Measurements from ENCODE around the gene CYTH1.

DNA sequence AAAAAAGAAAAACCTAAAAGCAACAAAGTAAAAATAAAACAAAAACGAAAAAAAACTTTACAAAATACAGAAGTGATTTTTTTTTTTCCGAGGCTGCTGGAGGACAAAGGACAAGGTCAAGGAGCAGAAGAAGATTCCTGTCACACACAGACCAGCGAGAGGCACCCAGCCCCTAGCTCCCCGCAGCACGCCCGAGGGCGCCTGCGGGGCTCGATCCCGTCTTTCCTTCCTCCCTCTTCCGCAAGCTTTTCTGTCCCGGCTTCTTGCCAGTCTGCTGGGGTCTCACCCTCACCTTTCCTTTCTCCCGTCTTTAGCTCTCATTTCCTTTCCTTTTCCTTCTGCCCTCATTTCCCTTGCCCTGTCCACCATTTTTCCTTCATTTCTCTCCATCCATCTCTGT lies 138.7 kb downstream of the CYTH1 start:
- no peak for TF ChIP-seq NFXL1 (IDR thresholded peaks at IDR 0.05; ENCODE audit: borderline replicate concordance)
- TF ChIP-seq, protein P1, sequence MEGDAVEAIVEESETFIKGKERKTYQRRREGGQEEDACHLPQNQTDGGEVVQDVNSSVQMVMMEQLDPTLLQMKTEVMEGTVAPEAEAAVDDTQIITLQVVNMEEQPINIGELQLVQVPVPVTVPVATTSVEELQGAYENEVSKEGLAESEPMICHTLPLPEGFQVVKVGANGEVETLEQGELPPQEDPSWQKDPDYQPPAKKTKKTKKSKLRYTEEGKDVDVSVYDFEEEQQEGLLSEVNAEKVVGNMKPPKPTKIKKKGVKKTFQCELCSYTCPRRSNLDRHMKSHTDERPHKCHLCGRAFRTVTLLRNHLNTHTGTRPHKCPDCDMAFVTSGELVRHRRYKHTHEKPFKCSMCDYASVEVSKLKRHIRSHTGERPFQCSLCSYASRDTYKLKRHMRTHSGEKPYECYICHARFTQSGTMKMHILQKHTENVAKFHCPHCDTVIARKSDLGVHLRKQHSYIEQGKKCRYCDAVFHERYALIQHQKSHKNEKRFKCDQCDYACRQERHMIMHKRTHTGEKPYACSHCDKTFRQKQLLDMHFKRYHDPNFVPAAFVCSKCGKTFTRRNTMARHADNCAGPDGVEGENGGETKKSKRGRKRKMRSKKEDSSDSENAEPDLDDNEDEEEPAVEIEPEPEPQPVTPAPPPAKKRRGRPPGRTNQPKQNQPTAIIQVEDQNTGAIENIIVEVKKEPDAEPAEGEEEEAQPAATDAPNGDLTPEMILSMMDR (IDR thresholded peaks at IDR 0.05 in 2 of 3, conservative IDR thresholded peaks at IDR 0.05 in 1 of 3; ENCODE audit: control insufficient read depth in 2 of 3, extremely low read depth in 1 of 3, insufficient read depth in 1 of 3, low read depth in 3 of 3, low read length in 3 of 3): no peak
- no peak for TF ChIP-seq RCOR1 (conservative IDR thresholded peaks at IDR 0.05; ENCODE audit: low read depth, low read length)
- TF ChIP-seq SMC3 (IDR thresholded peaks at IDR 0.05; ENCODE audit: borderline replicate concordance, low read length): no peak
- TF ChIP-seq EZH2 (IDR thresholded peaks at IDR 0.05; ENCODE audit: borderline replicate concordance, control insufficient read depth, low read depth, low read length): no peak
- no peak for TF ChIP-seq NR2F1 (conservative IDR thresholded peaks at IDR 0.05)
- no peak for TF ChIP-seq CBX5 (IDR thresholded peaks at IDR 0.05; ENCODE audit: low read depth)

Measured in GM12878 (cell line).